ENCODE data around the gene KIF23.

The KIF23 gene

GRCh38 chr15:69474291-69474690, 60.1 kb downstream of the KIF23 start:
- Mint-ChIP-seq H3K27ac (no peak overlapping the region), H3K36me3 (no peaks in the 10 kb centered on the region), H3K27me3 (peaks cover 7% of the 10 kb centered on the region), H3K4me1 (peaks cover under 1% of the 10 kb centered on the region), H3K4me3 (no peak overlapping the region), H3K9me3 (no peaks in the 10 kb centered on the region)
- ATAC-seq (ENCODE audit: low read depth) = no peak
- DNase-seq (ENCODE audit: low spot score in 2 of 2) = no peak

- ATAC-seq (ENCODE audit: low read depth) (no peak), DNase-seq (ENCODE audit: low spot score in 2 of 2) (no peak)
- H3K36me3 Mint-ChIP-seq = peaks cover 1% of the 10 kb centered on the region
- no peak overlapping the region for H3K27ac Mint-ChIP-seq
- no peaks in the 10 kb centered on the region for H3K4me1 Mint-ChIP-seq
- H3K27me3 Mint-ChIP-seq = peaks cover 7% of the 10 kb centered on the region
- H3K9me3 Mint-ChIP-seq = peaks cover 3% of the 10 kb centered on the region
- H3K4me3 Mint-ChIP-seq = no peak overlapping the region
Measured at GRCh38 chr15:69474846-69475455, 60.8 kb downstream of the KIF23 start.

DNA sequence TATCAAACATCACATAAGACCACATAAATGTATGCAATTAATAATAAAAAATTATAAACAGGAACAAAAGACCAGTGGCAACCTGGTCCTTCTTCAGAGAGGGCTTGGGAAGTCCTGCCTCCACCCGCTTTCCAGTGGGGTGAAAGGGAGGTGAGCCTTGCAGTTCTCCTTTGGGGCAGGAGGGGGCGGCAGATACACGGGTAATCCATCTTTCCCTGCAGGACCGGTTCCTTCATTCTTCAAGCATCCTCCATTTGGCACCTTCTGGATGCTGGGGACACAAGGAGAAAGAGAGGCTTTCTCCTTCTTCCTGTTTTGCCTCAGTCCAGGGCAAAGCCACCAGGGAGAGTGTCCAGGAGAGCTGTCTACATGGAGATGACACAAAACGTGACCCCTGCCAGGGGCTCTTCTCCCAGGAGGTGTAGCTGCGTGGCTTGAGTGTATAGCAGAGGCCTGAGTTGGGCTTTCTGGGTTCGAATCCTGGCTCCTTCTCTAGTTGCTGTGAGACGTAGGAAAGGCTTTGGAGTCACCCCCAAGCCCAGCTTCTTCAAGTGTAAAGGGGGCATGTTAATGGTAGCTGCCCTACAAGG, 61.7 kb downstream of the KIF23 start:
- Mint-ChIP-seq H3K4me1 (no peaks in the 10 kb centered on the region), H3K4me3 (no peak overlapping the region), H3K9me3 (peaks cover 3% of the 10 kb centered on the region), H3K36me3 (peaks cover 1% of the 10 kb centered on the region), H3K27ac (no peak overlapping the region), H3K27me3 (peaks cover 7% of the 10 kb centered on the region)
- DNase-seq (ENCODE audit: low spot score in 2 of 2) (peak; percentile 68 to 76), ATAC-seq (ENCODE audit: low read depth) (peak; percentile 82)

DNA sequence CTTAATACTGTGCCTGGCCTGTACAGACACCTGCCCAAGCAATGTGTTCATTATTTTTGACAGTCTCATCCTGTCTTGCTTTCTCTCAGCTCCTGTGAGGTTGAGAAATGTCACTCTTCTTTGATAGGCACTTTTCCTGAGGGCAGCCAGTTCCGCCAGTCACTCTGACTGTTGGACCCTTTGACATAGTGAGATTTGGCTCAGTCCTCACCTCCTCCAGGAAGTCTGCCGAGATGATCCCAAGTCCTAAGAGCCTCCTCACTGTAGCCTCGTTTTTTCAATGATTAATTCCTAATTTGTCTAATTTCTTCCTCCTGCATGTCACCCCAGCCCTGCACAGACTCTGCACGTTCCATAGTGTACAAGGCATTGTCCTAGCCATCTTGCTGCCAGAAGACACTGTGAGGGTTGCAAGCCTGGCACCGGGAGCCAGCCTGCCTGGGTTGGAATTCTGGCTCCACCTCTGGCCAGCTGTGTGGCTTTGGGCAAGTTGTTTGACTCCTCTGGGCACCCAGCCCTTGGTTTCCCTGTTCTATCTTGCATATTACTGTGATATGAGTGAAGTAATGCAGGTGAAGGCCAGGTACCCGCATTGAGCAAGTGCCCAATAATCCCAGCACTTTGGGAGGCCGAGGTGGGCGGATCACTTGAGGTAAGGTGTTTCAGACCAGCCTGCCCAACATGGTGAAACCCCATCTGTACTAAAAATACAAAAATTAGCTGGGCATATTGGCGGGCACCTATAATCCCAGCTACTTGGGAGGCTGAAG, 62.7 kb downstream of the KIF23 start:
- Mint-ChIP-seq H3K36me3 (peaks cover 1% of the 10 kb centered on the region), H3K9me3 (peaks cover 3% of the 10 kb centered on the region), H3K4me1 (no peaks in the 10 kb centered on the region), H3K27me3 (peaks cover 7% of the 10 kb centered on the region), H3K27ac (no peak overlapping the region), H3K4me3 (no peak overlapping the region)
- no peak for ATAC-seq (ENCODE audit: low read depth)
- DNase-seq (ENCODE audit: low spot score in 2 of 2) = no peak

DNA sequence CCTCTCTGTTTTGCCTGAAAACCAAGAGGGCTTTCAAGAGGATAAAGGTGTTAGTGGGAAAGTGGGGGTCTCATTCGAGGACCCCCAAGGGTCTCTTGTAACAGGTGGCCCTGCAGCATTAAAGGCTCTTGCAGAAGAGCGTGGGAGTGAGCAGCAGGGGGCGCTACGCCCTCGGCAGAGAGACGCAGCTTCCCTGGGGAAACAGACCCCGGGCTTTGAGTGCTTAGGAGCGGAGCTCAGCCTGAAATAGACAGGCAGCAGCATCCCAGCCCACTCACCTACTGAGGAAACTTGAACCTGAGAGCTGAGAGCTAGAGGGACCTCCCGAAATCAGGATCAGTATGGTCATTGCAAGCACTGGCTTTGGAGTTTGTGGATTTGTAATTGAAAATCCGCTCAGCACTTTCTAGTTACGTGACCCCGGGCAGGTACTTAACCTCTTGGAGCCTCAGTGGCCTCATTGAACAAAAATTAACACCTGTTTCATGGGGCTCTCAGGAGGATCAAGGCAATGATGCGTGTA, 64.2 kb downstream of the KIF23 start:
- peaks cover 7% of the 10 kb centered on the region for H3K27me3 Mint-ChIP-seq
- peak in 1 of 2 donors; percentile 30 for DNase-seq (ENCODE audit: low spot score in 2 of 2)
- H3K4me3 Mint-ChIP-seq = no peak overlapping the region
- ATAC-seq (ENCODE audit: low read depth) = peak; percentile 54
- peaks cover 1% of the 10 kb centered on the region for H3K36me3 Mint-ChIP-seq
- no peaks in the 10 kb centered on the region for H3K4me1 Mint-ChIP-seq
- H3K9me3 Mint-ChIP-seq = peaks cover 3% of the 10 kb centered on the region
- H3K27ac Mint-ChIP-seq = no peak overlapping the region

GRCh38 chr15:69479081-69479480, 64.9 kb downstream of the KIF23 start:
- peaks cover 3% of the 10 kb centered on the region for H3K9me3 Mint-ChIP-seq
- peaks cover 7% of the 10 kb centered on the region for H3K27me3 Mint-ChIP-seq
- peaks cover 1% of the 10 kb centered on the region for H3K36me3 Mint-ChIP-seq
- no peak overlapping the region for H3K4me3 Mint-ChIP-seq
- ATAC-seq (ENCODE audit: low read depth) (no peak), DNase-seq (ENCODE audit: low spot score in 2 of 2) (no peak)
- H3K27ac Mint-ChIP-seq = no peak overlapping the region
- H3K4me1 Mint-ChIP-seq = no peaks in the 10 kb centered on the region

DNA sequence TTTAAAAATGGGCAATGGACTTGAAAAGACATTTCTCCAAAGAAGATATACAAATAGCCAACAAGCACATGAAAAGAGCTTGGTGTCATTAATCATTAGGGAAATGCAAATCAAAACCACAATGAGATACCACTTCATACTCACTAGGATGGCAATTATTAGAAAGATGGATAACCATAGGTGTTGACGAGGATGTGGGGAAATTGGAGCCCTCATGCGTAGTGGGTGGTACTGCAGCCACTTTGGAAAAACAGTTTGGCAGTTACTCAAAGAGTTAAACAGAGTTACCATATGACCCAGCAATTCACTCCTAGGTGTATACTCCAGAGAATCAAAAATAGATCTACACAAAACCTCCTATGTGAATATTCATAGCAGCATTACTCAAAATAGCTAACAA, 65.8 kb downstream of the KIF23 start:
- Mint-ChIP-seq H3K27ac (no peak overlapping the region), H3K27me3 (peaks cover 10% of the 10 kb centered on the region), H3K36me3 (peaks cover 1% of the 10 kb centered on the region), H3K4me1 (no peaks in the 10 kb centered on the region), H3K9me3 (peaks cover 3% of the 10 kb centered on the region), H3K4me3 (no peak overlapping the region)
- no peak for DNase-seq (ENCODE audit: low spot score in 2 of 2)
- ATAC-seq (ENCODE audit: low read depth) = no peak

GRCh38 chr15:69480932-69481331, 66.8 kb downstream of the KIF23 start:
- no peak overlapping the region for H3K27ac Mint-ChIP-seq
- H3K4me3 Mint-ChIP-seq = no peak overlapping the region
- H3K9me3 Mint-ChIP-seq = peaks cover 5% of the 10 kb centered on the region
- no peak for ATAC-seq (ENCODE audit: low read depth)
- no peaks in the 10 kb centered on the region for H3K4me1 Mint-ChIP-seq
- no peak for DNase-seq (ENCODE audit: low spot score in 2 of 2)
- peaks cover 9% of the 10 kb centered on the region for H3K27me3 Mint-ChIP-seq
- peaks cover 3% of the 10 kb centered on the region for H3K36me3 Mint-ChIP-seq

GRCh38 chr15:69482686-69483256, 68.6 kb downstream of the KIF23 start:
- Mint-ChIP-seq H3K36me3 (peaks cover 4% of the 10 kb centered on the region), H3K9me3 (peaks cover 5% of the 10 kb centered on the region), H3K27ac (no peak overlapping the region), H3K4me3 (no peak overlapping the region), H3K27me3 (peaks cover 5% of the 10 kb centered on the region), H3K4me1 (no peaks in the 10 kb centered on the region)
- DNase-seq (ENCODE audit: low spot score in 2 of 2) = no peak
- no peak for ATAC-seq (ENCODE audit: low read depth)

DNA sequence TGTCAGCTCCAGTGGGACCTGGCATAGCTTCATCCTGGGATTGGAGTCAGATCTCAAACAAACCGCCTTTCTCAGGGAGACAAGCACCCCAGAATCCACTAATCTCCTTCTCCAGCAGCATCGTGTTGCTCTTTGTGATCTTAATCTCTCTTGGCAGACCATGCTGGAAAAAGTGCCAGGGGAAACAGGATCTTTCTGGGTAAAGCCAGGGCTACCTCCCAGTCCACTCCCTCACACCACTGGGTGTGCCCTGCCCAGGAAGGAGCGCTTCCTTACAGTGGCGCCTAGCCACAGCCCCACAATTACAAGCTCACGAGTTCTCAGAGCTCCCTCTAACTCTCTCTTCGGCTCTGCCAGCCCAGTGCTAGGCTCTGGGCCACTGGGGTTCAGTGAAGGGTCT, 70.7 kb downstream of the KIF23 start:
- DNase-seq (ENCODE audit: low spot score in 2 of 2) (no peak), ATAC-seq (ENCODE audit: low read depth) (no peak)
- no peaks in the 10 kb centered on the region for H3K4me1 Mint-ChIP-seq
- H3K36me3 Mint-ChIP-seq = peaks cover 2% of the 10 kb centered on the region
- H3K27ac Mint-ChIP-seq = no peak overlapping the region
- no peak overlapping the region for H3K4me3 Mint-ChIP-seq
- H3K9me3 Mint-ChIP-seq = peaks cover 2% of the 10 kb centered on the region
- H3K27me3 Mint-ChIP-seq = peaks cover 5% of the 10 kb centered on the region

DNA sequence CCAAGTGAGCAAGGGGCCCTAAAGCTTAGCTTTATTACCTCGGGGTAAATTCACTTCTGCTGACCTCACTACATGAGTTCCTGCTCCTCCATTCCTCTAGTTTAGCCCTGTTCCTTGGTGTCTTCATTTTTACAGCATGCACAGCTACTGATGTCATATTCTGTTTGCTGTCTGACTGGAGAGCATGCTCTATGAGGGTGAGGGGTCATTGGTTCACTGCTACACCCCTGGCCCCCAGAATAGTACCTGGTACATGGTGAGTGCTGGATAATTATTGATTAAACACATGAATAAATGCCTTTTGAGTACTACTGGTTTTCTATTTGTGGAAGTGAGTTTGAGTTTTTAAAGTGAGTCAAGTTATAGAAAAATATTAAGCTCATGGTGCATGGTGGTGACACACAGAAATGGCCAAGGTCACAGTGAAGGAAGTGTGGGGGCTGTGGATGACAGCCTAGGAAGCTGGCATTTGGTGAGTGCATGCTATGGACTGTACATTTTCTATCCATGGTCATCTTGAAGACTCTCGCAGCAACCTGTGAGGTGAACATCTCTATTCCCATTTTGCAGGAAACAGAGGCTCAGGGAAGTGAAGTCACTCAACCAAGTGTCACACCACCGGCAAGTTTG, 72.4 kb downstream of the KIF23 start:
- no peak overlapping the region for H3K27ac Mint-ChIP-seq
- DNase-seq (ENCODE audit: low spot score in 2 of 2) = no peak
- H3K9me3 Mint-ChIP-seq = peaks cover 2% of the 10 kb centered on the region
- no peaks in the 10 kb centered on the region for H3K4me1 Mint-ChIP-seq
- peaks cover 8% of the 10 kb centered on the region for H3K27me3 Mint-ChIP-seq
- H3K4me3 Mint-ChIP-seq = no peak overlapping the region
- peaks cover 2% of the 10 kb centered on the region for H3K36me3 Mint-ChIP-seq
- ATAC-seq (ENCODE audit: low read depth) = no peak

GRCh38 chr15:69489073-69489571, 75.0 kb downstream of the KIF23 start:
- H3K9me3 Mint-ChIP-seq = peaks cover 5% of the 10 kb centered on the region
- ATAC-seq (ENCODE audit: low read depth) (no peak), DNase-seq (ENCODE audit: low spot score in 2 of 2) (no peak)
- peaks cover 5% of the 10 kb centered on the region for H3K36me3 Mint-ChIP-seq
- no peak overlapping the region for H3K27ac Mint-ChIP-seq
- no peaks in the 10 kb centered on the region for H3K4me1 Mint-ChIP-seq
- H3K27me3 Mint-ChIP-seq = peaks cover 8% of the 10 kb centered on the region
- H3K4me3 Mint-ChIP-seq = no peak overlapping the region

- Mint-ChIP-seq H3K27me3 (peaks cover 3% of the 10 kb centered on the region), H3K4me3 (no peak overlapping the region), H3K9me3 (peaks cover 5% of the 10 kb centered on the region), H3K36me3 (peaks cover 5% of the 10 kb centered on the region), H3K4me1 (no peaks in the 10 kb centered on the region), H3K27ac (no peak overlapping the region)
- DNase-seq (ENCODE audit: low spot score in 2 of 2) = no peak
- ATAC-seq (ENCODE audit: low read depth) = no peak
Measured at GRCh38 chr15:69490356-69491037, 76.3 kb downstream of the KIF23 start.
